Mesendoderm (in vitro differentiated cells): ENCODE data around the gene CPED1.

Experiments
- DNase-seq: peaks from one replicate; pipeline ENCODE4 v3.0.0; 2013
- H2AK5ac ChIP-seq: 2 replicates; pipeline ENCODE4 v1.6.1; 2013; ENCODE audit warnings: low read length, inconsistent platforms
- H2BK120ac ChIP-seq: 2 replicates; pipeline ENCODE4 v1.6.1; 2013; ENCODE audit warnings: low read depth, mild to moderate bottlenecking, low read length, moderate library complexity, mixed read lengths
- H2BK15ac ChIP-seq: replicated peaks from 2 replicates; pipeline ENCODE4 v1.6.1; 2013; ENCODE audit warnings: low read depth, mild to moderate bottlenecking, moderate library complexity
- H2BK5ac ChIP-seq: 2 replicates; pipeline ENCODE4 v1.6.1; 2013; ENCODE audit warnings: low read length, inconsistent platforms
- H3K18ac ChIP-seq: 2 replicates; pipeline ENCODE4 v1.6.1; 2013; ENCODE audit warnings: mild to moderate bottlenecking, low read length, mixed read lengths
- H3K23ac ChIP-seq: one replicate; pipeline ENCODE4 v1.6.1; 2013; ENCODE audit warnings: low read length
- H3K27ac ChIP-seq: 2 replicates; pipeline ENCODE4 v1.5.1; 2013; ENCODE audit warnings: low read depth, mild to moderate bottlenecking, inconsistent platforms, low read length, moderate library complexity
- H3K27me3 ChIP-seq: 2 replicates; pipeline ENCODE4 v1.6.1; 2013; ENCODE audit warnings: low read length, control low read depth, mild to moderate bottlenecking, inconsistent platforms; ENCODE audit not compliant: insufficient read depth, poor library complexity
- H3K36me3 ChIP-seq: 2 replicates; pipeline ENCODE4 v1.6.1; 2013; ENCODE audit warnings: low read length, inconsistent platforms; ENCODE audit not compliant: control insufficient read depth, insufficient read depth
- H3K4ac ChIP-seq: one replicate; pipeline ENCODE4 v1.6.1; 2013; ENCODE audit warnings: low read depth, mild to moderate bottlenecking, low read length, moderate library complexity
- H3K4me1 ChIP-seq: 2 replicates; pipeline ENCODE4 v1.6.1; 2013; ENCODE audit warnings: low read depth, low read length, inconsistent platforms; ENCODE audit not compliant: control insufficient read depth
- H3K4me2 ChIP-seq: 2 replicates; pipeline ENCODE4 v1.6.1; 2013; ENCODE audit warnings: low read length
- H3K4me3 ChIP-seq: 2 replicates; pipeline ENCODE4 v1.5.1; 2013; ENCODE audit warnings: mild to moderate bottlenecking, low read length
- H3K56ac ChIP-seq: one replicate; pipeline ENCODE4 v1.6.1; 2013; ENCODE audit warnings: low read length
- H3K79me1 ChIP-seq: 2 replicates; pipeline ENCODE4 v1.6.1; 2013; ENCODE audit warnings: low read length, inconsistent platforms
- H3K79me2 ChIP-seq: 2 replicates; pipeline ENCODE4 v1.6.1; 2013; ENCODE audit warnings: mild to moderate bottlenecking, low read length; ENCODE audit not compliant: control insufficient read depth, insufficient read depth
- H3K9ac ChIP-seq: 2 replicates; pipeline ENCODE4 v1.6.1; 2013; ENCODE audit warnings: low read length, inconsistent platforms
- H4K5ac ChIP-seq: one replicate; pipeline ENCODE4 v1.6.1; 2013; ENCODE audit warnings: low read length
- H4K8ac ChIP-seq: one replicate; pipeline ENCODE4 v1.6.1; 2013; ENCODE audit warnings: low read depth, mild to moderate bottlenecking, control low read depth, low read length, moderate library complexity
- WGBS: extraction: QIAGEN DNeasy Blood & Tissue Kit; methylation state at CpG from one replicate; pipeline ENCODE4 v1.1.7; 2013; ENCODE audit warnings: low lambda C conversion rate, missing lambda C conversion rate; ENCODE audit not compliant: insufficient coverage; ENCODE audit errors: extremely low coverage; 5-methylcytosine and 5-hydroxymethylcytosine counted together

CPED1 gene

DNA sequence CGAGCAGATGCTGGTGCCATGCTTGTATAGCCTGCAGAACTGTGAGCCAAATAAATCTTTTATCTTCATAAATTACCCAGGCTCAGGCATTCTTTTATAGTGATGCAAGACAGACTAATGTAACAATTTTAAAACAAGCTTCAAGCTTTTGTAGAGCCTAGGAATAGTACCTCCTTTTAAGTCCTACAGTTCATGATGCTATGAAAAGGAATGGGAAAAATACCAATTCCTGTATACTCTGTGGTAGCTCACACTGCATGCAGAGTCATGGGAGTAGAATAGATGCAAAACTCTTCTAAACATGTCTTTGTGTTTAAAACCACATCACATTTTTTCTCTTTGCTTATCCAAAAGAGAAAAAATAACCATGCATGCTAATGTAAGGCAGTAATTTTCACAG lies 273.7 kb downstream of the CPED1 start:
- WGBS = no CpG with 5 or more reads among the region's 1 CpG
- H4K8ac ChIP-seq = no peak overlapping the region
- H3K27ac ChIP-seq = no peak overlapping the region
- H3K4me3 ChIP-seq = no peak overlapping the region
- no peaks in the 10 kb centered on the region for H3K79me1 ChIP-seq
- H3K4ac ChIP-seq = no peak overlapping the region
- no peak overlapping the region for H3K18ac ChIP-seq
- DNase-seq = no peak
- H3K56ac ChIP-seq = no peak overlapping the region
- no peak overlapping the region for H2AK5ac ChIP-seq
- H4K5ac ChIP-seq = no peak overlapping the region
- H3K27me3 ChIP-seq = no peaks in the 10 kb centered on the region
- no peaks in the 10 kb centered on the region for H3K79me2 ChIP-seq
- no peak overlapping the region for H2BK5ac ChIP-seq
- no peaks in the 10 kb centered on the region for H3K36me3 ChIP-seq
- H3K9ac ChIP-seq = no peak overlapping the region
- H3K23ac ChIP-seq = no peak overlapping the region
- no peak overlapping the region for H2BK15ac ChIP-seq
- no peak overlapping the region for H3K4me2 ChIP-seq
- no peak overlapping the region for H2BK120ac ChIP-seq
- no peaks in the 10 kb centered on the region for H3K4me1 ChIP-seq

- Histone ChIP-seq H3K9ac (no peak overlapping the region), H3K79me2 (no peaks in the 10 kb centered on the region), H3K56ac (no peak overlapping the region), H3K79me1 (no peaks in the 10 kb centered on the region), H3K4me3 (no peak overlapping the region), H2AK5ac (no peak overlapping the region), H2BK15ac (no peak overlapping the region), H2BK120ac (no peak overlapping the region), H3K4me1 (no peaks in the 10 kb centered on the region), H3K4ac (no peak overlapping the region), H3K18ac (no peak overlapping the region), H4K8ac (no peak overlapping the region), H3K4me2 (no peak overlapping the region), H3K27ac (no peak overlapping the region), H3K36me3 (no peaks in the 10 kb centered on the region), H2BK5ac (no peak overlapping the region), H4K5ac (no peak overlapping the region), H3K23ac (no peak overlapping the region), H3K27me3 (no peaks in the 10 kb centered on the region)
- WGBS = no CpG with 5 or more reads among the region's 1 CpG
- DNase-seq = no peak
These were observed 274.5 kb downstream of the CPED1 start for GRCh38 chr7:121262969-121263368.

- no peak overlapping the region for H2AK5ac ChIP-seq
- H3K23ac ChIP-seq = no peak overlapping the region
- no peak overlapping the region for H2BK120ac ChIP-seq
- H3K9ac ChIP-seq = no peak overlapping the region
- no peaks in the 10 kb centered on the region for H3K79me1 ChIP-seq
- H3K4ac ChIP-seq = no peak overlapping the region
- no peak overlapping the region for H2BK15ac ChIP-seq
- no peak overlapping the region for H4K8ac ChIP-seq
- H3K4me1 ChIP-seq = no peaks in the 10 kb centered on the region
- no peak for DNase-seq
- WGBS = no CpG with 5 or more reads among the region's 3 CpGs
- H3K79me2 ChIP-seq = no peaks in the 10 kb centered on the region
- H3K4me3 ChIP-seq = no peak overlapping the region
- no peak overlapping the region for H4K5ac ChIP-seq
- H3K27me3 ChIP-seq = no peaks in the 10 kb centered on the region
- H3K4me2 ChIP-seq = no peak overlapping the region
- H3K36me3 ChIP-seq = no peaks in the 10 kb centered on the region
- no peak overlapping the region for H2BK5ac ChIP-seq
- H3K18ac ChIP-seq = no peak overlapping the region
- no peak overlapping the region for H3K56ac ChIP-seq
- no peak overlapping the region for H3K27ac ChIP-seq
These were observed 277.9 kb downstream of the CPED1 start for GRCh38 chr7:121266307-121266894.

DNA sequence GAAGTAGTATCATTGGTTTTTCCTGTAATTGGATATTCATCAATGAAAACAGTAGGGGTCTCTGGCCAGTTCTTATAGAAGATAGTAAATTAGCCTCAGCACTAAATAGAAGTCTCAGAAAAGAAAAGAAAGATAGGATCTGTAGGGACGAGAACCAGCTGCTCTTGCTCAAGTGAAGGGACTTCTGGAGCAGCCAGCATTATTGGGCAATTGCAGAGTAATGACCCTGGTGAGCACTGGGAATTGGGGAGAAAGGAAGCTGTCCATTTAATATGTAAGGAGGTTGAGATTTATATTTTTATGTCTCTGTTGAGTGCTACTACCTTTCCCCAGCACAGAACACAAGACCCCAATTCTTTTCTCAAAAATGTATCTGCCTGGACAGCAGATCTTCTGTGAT lies 279.1 kb downstream of the CPED1 start:
- H3K4me2 ChIP-seq = no peak overlapping the region
- no peak overlapping the region for H2BK15ac ChIP-seq
- no peak for DNase-seq
- H3K4me1 ChIP-seq = no peaks in the 10 kb centered on the region
- H3K79me1 ChIP-seq = no peaks in the 10 kb centered on the region
- H3K79me2 ChIP-seq = no peaks in the 10 kb centered on the region
- no peak overlapping the region for H4K8ac ChIP-seq
- no peak overlapping the region for H3K4me3 ChIP-seq
- no peak overlapping the region for H2BK120ac ChIP-seq
- no peak overlapping the region for H2BK5ac ChIP-seq
- no peak overlapping the region for H3K4ac ChIP-seq
- no peak overlapping the region for H3K56ac ChIP-seq
- no peaks in the 10 kb centered on the region for H3K36me3 ChIP-seq
- H4K5ac ChIP-seq = no peak overlapping the region
- H3K18ac ChIP-seq = no peak overlapping the region
- WGBS = no CpG with 5 or more reads among the region's 1 CpG
- no peak overlapping the region for H2AK5ac ChIP-seq
- no peaks in the 10 kb centered on the region for H3K27me3 ChIP-seq
- no peak overlapping the region for H3K27ac ChIP-seq
- H3K23ac ChIP-seq = no peak overlapping the region
- H3K9ac ChIP-seq = no peak overlapping the region

- no peak overlapping the region for H3K18ac ChIP-seq
- no peak overlapping the region for H3K23ac ChIP-seq
- no peak overlapping the region for H3K27ac ChIP-seq
- no peaks in the 10 kb centered on the region for H3K36me3 ChIP-seq
- no peaks in the 10 kb centered on the region for H3K4me1 ChIP-seq
- no peak overlapping the region for H3K4me2 ChIP-seq
- H3K79me1 ChIP-seq = no peaks in the 10 kb centered on the region
- no peak overlapping the region for H2AK5ac ChIP-seq
- no peak overlapping the region for H2BK15ac ChIP-seq
- H4K8ac ChIP-seq = no peak overlapping the region
- H3K79me2 ChIP-seq = no peaks in the 10 kb centered on the region
- no peak overlapping the region for H3K4ac ChIP-seq
- no peak overlapping the region for H2BK5ac ChIP-seq
- no peak overlapping the region for H2BK120ac ChIP-seq
- no peak overlapping the region for H3K9ac ChIP-seq
- no peak overlapping the region for H3K56ac ChIP-seq
- no peak overlapping the region for H4K5ac ChIP-seq
- DNase-seq = no peak
- no CpG with 5 or more reads among the region's 3 CpGs for WGBS
- H3K4me3 ChIP-seq = no peak overlapping the region
- no peaks in the 10 kb centered on the region for H3K27me3 ChIP-seq
These were observed 281.3 kb downstream of the CPED1 start for GRCh38 chr7:121269798-121270197.

GRCh38 chr7:121271098-121271497 lies 282.6 kb downstream of the CPED1 start:
- Histone ChIP-seq H3K23ac (no peak overlapping the region), H2BK120ac (no peak overlapping the region), H3K79me1 (no peaks in the 10 kb centered on the region), H3K27ac (no peak overlapping the region), H2BK15ac (no peak overlapping the region), H3K4me1 (no peaks in the 10 kb centered on the region), H3K4ac (no peak overlapping the region), H3K9ac (no peak overlapping the region), H4K5ac (no peak overlapping the region), H4K8ac (no peak overlapping the region), H2BK5ac (no peak overlapping the region), H2AK5ac (no peak overlapping the region), H3K4me2 (no peak overlapping the region), H3K27me3 (no peaks in the 10 kb centered on the region), H3K18ac (no peak overlapping the region), H3K79me2 (no peaks in the 10 kb centered on the region), H3K56ac (no peak overlapping the region), H3K4me3 (no peak overlapping the region), H3K36me3 (no peaks in the 10 kb centered on the region)
- WGBS = no CpG with 5 or more reads among the region's 2 CpGs
- DNase-seq = no peak
